Stimulated activated CD8-positive, alpha-beta memory T cell treated with anti-CD3 and anti-CD28 coated beads, Interleukin-4, amount 100 ng/mL, for 48 hours (primary cell): ENCODE data around the gene RIN3.
A peak's percentile ranks its signal among the peaks of the same experiment; 100 is the strongest.
"Not testable (repeated sequence)": the region's sequence is repeated elsewhere in the genome, so short reads cannot be mapped to it uniquely, and the experiment has no call there.

Experiments used
- DNase-seq: peaks from one replicate; pipeline ENCODE4 v3.0.0-alpha.2; 2020

The RIN3 gene

GRCh38 chr14:92631098-92631497 lies 117.5 kb downstream of the RIN3 start:
- no peak for DNase-seq

GRCh38 chr14:92632546-92633273 lies 119.1 kb downstream of the RIN3 start:
- DNase-seq = no peak

- no peak for DNase-seq
Observed at GRCh38 chr14:92633274-92633616, 119.7 kb downstream of the RIN3 start.

- no peak for DNase-seq
Observed at GRCh38 chr14:92633724-92634123, 120.1 kb downstream of the RIN3 start.

GRCh38 chr14:92635031-92635430 lies 121.5 kb downstream of the RIN3 start:
- no peak for DNase-seq

GRCh38 chr14:92635896-92636295 lies 122.3 kb downstream of the RIN3 start:
- DNase-seq = no peak

GRCh38 chr14:92637228-92637627 lies 123.6 kb downstream of the RIN3 start:
- DNase-seq = no peak

- no peak for DNase-seq
Observed at GRCh38 chr14:92637864-92638263, 124.3 kb downstream of the RIN3 start.

- DNase-seq = no peak
Observed at GRCh38 chr14:92638266-92638665, 124.7 kb downstream of the RIN3 start.

GRCh38 chr14:92638904-92639303 lies 125.3 kb downstream of the RIN3 start:
- no peak for DNase-seq

- DNase-seq = not testable (repeated sequence)
Observed at GRCh38 chr14:92639472-92640117, 126.0 kb downstream of the RIN3 start.

- DNase-seq = no peak
Observed at GRCh38 chr14:92641306-92641705, 127.7 kb downstream of the RIN3 start.

- DNase-seq = no peak
Observed at GRCh38 chr14:92644171-92644969, 130.8 kb downstream of the RIN3 start.

GRCh38 chr14:92644970-92645515 lies 131.5 kb downstream of the RIN3 start:
- no peak for DNase-seq

GRCh38 chr14:92645841-92646478 lies 132.4 kb downstream of the RIN3 start:
- no peak for DNase-seq

GRCh38 chr14:92646952-92647796 lies 133.6 kb downstream of the RIN3 start:
- no peak for DNase-seq

GRCh38 chr14:92647797-92648279 lies 134.3 kb downstream of the RIN3 start:
- DNase-seq = no peak

- no peak for DNase-seq
Observed at GRCh38 chr14:92649066-92649465, 135.5 kb downstream of the RIN3 start.

- no peak for DNase-seq
Observed at GRCh38 chr14:92649934-92650545, 136.5 kb downstream of the RIN3 start.

GRCh38 chr14:92650581-92651105 lies 137.1 kb downstream of the RIN3 start:
- no peak for DNase-seq

- peak; percentile 85 for DNase-seq
Observed at GRCh38 chr14:92651106-92651757, 137.7 kb downstream of the RIN3 start.
